Activated T-helper 1 cell treated with anti-CD3 and anti-CD28 coated beads, Interleukin-2, amount 50 U/mL, for 16 hours (primary cell): Measurements from ENCODE around the gene PRICKLE2.

Experiments
- DNase-seq, 2 donors: peaks; one replicate each; pipeline ENCODE4 v3.0.0-alpha.2; 2020; ENCODE audit warnings: low read depth in 1 of 2, low spot score in 1 of 2

Gene PRICKLE2

GRCh38 chr3:64079369-64080150, 145.7 kb downstream of the PRICKLE2 start:
- no peak for DNase-seq

DNA sequence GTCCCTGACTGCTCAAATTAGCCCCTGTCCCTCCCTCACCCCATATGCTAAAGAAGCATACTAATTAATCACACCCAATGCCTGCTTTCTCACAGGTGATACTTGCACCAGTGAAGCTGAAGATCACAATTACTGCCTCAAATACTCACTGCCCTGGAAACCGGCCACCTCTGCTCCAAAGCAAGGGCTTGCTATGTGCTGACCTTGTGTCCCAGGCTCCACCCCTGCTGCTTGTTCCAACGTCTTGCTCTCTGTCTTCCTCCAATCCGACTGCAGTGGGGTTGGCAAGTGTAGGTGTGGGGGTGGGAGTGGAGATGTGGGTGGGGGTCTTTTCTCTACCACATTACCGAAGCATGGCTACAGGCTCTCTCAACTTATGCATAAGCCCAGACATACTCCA, 146.3 kb downstream of the PRICKLE2 start:
- DNase-seq = no peak

DNA sequence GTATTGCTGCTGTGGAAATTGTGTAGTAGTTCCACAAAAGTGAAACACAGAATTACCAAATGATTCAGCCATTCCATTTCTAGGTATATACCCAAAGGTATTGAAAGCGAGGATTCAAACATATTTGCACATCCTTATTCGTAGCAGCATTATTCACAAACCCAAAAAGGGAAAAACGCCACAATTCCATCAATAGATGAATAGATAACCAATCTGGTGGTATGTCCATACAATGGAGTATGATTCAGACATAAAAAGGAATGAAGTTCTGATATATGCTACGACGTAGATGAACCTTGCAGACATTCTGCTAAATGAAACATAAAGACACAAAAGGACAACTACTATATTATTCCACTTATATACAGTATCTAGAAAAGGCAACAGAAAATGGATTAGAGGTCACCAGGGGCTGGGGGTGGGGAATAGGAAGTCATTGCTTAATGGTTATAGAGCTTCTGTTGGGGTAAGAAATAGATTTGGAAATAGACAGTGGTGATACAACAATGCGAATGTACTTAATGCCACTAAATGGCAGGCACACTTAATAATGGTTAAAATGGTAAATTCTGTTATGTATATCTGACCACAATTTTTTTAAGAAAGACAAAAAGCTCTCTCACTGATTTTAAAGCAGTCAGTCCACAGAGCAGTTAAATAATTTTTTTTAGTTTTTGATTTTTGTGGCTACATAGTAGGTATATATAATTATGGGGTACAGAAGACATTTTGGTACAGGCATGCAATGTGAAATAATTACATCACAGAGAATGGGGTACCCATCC, 150.2 kb downstream of the PRICKLE2 start:
- no peak for DNase-seq

DNA sequence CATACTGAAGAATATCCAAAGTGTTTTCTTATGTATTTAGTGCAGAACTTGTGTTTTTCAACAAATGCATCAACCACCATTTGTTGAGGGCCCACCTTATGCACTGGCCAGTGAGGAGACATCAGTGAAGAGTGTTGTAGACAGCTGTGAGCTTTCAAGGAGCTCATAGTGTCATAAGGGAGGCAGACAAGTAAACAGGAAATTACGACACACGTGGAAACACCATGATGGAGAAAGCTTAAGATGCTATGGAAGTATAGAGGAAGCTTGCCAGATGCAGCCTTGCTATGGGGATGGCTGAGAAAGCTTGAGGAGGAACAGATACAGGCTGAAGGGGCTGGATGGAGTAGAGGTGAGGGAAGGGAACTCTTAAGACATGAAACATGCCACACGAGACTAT, 151.2 kb downstream of the PRICKLE2 start:
- no peak for DNase-seq

- DNase-seq = no peak
Observed at GRCh38 chr3:64073158-64073761, 152.0 kb downstream of the PRICKLE2 start.

DNA sequence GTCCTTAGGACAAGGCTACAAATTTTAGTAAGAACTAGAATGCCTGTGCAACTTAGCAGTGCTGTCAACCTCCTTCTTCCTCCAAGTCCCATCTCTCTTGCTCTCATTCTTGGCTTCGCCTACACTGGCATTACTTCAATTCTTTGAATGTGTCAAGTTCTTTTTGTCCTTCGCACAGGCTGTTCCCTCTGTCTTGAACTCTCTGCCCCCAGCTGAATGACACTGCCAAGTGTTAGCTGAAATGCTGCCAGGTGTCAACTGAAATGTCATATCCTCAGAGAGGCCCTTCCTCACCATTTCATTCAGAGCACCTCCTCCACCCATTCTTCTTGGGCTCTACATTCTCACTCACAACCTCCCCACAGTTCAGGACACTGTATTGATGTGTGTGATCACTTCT, 153.1 kb downstream of the PRICKLE2 start:
- DNase-seq = no peak

- DNase-seq = no peak
Observed at GRCh38 chr3:64070704-64071103, 154.6 kb downstream of the PRICKLE2 start.

GRCh38 chr3:64067506-64068346, 157.5 kb downstream of the PRICKLE2 start:
- no peak for DNase-seq

- DNase-seq = no peak
Observed at GRCh38 chr3:64064804-64065203, 160.5 kb downstream of the PRICKLE2 start.

- no peak for DNase-seq
Observed at GRCh38 chr3:64063983-64064438, 161.3 kb downstream of the PRICKLE2 start.

GRCh38 chr3:64063207-64063982, 161.9 kb downstream of the PRICKLE2 start:
- no peak for DNase-seq

DNA sequence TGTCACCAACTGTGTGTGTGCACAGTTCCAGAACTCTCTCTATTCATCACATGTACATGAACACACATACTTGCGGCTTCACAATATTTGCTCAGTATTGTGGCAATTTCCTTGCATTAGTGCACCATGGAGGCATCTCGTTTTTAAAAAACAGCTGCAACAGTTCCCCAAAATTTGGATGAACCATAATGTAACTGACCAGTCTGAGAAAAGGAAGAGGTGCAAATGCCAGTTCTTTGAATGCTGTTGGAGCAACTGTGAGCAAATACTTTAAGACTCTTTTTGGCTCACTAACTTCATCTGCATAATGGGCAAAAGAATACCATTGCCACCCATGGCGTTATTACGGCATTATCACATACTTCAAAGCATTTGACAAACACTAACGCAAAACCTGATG, 163.6 kb downstream of the PRICKLE2 start:
- DNase-seq = no peak

GRCh38 chr3:64059484-64060175, 165.6 kb downstream of the PRICKLE2 start:
- DNase-seq = no peak

GRCh38 chr3:64058566-64058965, 166.7 kb downstream of the PRICKLE2 start:
- DNase-seq = no peak

DNA sequence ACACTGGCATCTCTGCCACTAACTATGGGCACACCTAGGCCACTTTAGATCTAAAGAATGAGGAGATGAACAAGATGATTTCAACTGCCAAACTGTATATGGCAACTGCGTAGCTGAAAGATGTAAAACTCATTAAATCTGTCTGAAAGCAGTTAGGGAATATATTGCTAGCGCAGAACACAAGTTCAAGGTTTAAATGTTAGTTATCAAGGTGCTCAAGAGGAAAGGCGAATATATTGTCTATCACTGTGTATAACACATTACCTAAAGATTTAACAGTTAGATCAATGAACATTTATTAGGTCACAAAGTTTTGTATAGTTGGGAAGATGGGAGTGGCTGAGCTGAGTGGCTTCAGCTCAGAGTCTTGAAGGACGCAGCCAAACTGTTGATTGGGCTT, 168.0 kb downstream of the PRICKLE2 start:
- no peak for DNase-seq

- DNase-seq = no peak
Observed at GRCh38 chr3:64056606-64057180, 168.6 kb downstream of the PRICKLE2 start.

DNA sequence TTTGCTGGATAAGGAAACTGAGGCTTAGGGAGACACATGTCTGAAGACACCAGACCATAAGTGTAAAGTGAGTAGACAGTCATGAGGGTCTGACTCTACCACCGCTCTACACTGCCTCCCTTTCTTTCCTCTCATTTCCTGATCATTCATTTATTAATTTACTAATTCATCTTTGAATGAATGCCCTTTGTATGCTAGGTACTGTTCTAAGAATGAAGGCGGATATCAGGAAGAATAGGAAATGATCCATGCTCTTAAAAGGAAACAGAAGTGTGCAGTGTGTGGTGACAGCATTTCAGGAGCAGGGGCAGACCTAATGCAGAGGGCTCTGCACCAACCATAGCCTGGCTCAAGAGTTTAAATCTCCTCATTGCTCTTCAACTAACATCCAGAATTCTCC, 170.2 kb downstream of the PRICKLE2 start:
- DNase-seq = no peak

- no peak for DNase-seq
Observed at GRCh38 chr3:64054488-64054887, 170.8 kb downstream of the PRICKLE2 start.

GRCh38 chr3:64053581-64053980, 171.7 kb downstream of the PRICKLE2 start:
- DNase-seq = no peak
